ENCODE measurements around the gene REN. TPM values are rescaled to one million over a fixed set of nuclear protein-coding genes. Genes with fewer than 3 reads are reported as not detected.

Gene REN
- total RNA-seq, 3 donors from 2014 or later (not counting 1 experiment from before 2014, with no cell fraction given) = not detected

DNA sequence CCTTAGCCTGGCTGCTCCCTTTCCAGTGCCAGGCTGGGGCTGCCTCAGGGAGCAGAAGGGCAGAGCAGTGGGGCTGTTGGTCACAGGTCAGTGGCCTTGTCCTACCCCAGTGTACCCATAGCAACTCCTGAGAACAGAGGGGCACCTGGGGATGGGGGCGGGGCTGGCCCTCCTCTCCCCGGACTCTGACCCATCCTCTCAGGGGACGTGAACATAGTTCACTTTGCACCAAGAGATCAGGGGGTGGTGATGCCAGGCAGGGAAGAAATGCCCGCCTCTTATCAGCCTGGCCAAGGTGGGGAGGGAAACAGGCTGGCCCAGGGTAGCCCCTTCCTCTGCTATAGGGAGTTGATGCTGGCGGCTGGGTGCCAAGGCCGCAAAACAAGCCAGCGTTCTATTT is 19.2 kb downstream of the REN start:
- H3K27me3 Mint-ChIP-seq (ENCODE audit: low read depth in 2 of 2) = peaks cover 0 to 5% of the 10 kb centered on the region in 2 donors
- no peak for DNase-seq
- WGBS (ENCODE audit: insufficient coverage) = 93% methylated on average over 7 of the region's 7 CpGs
- intact Hi-C loops (cut with micrococcal nuclease) = no loop called here
- H3K27ac Mint-ChIP-seq = peak overlapping the region in 1 of 2 donors; percentile 13
- no peak overlapping the region for H3K4me3 ChIP-seq (ENCODE audit: low read length)
- no peak for ATAC-seq
- H3K36me3 ChIP-seq (ENCODE audit: control insufficient read depth, insufficient read depth, low read length) = no peaks in the 10 kb centered on the region
- H3K27me3 ChIP-seq (ENCODE audit: control insufficient read depth, insufficient read depth, low read length) = no peaks in the 10 kb centered on the region
- no peaks in the 10 kb centered on the region for H3K4me1 Mint-ChIP-seq
- H3K36me3 Mint-ChIP-seq = no peaks in the 10 kb centered on the region
- no peaks in the 10 kb centered on the region for H3K9me3 ChIP-seq (ENCODE audit: control insufficient read depth, insufficient read depth, low read length)
- TF ChIP-seq, protein P1, sequence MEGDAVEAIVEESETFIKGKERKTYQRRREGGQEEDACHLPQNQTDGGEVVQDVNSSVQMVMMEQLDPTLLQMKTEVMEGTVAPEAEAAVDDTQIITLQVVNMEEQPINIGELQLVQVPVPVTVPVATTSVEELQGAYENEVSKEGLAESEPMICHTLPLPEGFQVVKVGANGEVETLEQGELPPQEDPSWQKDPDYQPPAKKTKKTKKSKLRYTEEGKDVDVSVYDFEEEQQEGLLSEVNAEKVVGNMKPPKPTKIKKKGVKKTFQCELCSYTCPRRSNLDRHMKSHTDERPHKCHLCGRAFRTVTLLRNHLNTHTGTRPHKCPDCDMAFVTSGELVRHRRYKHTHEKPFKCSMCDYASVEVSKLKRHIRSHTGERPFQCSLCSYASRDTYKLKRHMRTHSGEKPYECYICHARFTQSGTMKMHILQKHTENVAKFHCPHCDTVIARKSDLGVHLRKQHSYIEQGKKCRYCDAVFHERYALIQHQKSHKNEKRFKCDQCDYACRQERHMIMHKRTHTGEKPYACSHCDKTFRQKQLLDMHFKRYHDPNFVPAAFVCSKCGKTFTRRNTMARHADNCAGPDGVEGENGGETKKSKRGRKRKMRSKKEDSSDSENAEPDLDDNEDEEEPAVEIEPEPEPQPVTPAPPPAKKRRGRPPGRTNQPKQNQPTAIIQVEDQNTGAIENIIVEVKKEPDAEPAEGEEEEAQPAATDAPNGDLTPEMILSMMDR (IDR thresholded peaks at IDR 0.05) = no peak
- H3K4me3 Mint-ChIP-seq = no peak overlapping the region
- H3K9me3 Mint-ChIP-seq = no peaks in the 10 kb centered on the region
- no peak overlapping the region for H3K27ac ChIP-seq (ENCODE audit: low read length)
- H3K4me1 ChIP-seq (ENCODE audit: control insufficient read depth, insufficient read depth, low read length) = peaks cover 8% of the 10 kb centered on the region

- Histone ChIP-seq H3K36me3 (ENCODE audit: control insufficient read depth, insufficient read depth, low read length) (no peaks in the 10 kb centered on the region), H3K27ac (ENCODE audit: low read length) (no peak overlapping the region), H3K4me1 (ENCODE audit: control insufficient read depth, insufficient read depth, low read length) (peaks cover 6% of the 10 kb centered on the region), H3K27me3 (ENCODE audit: control insufficient read depth, insufficient read depth, low read length) (no peaks in the 10 kb centered on the region), H3K4me3 (ENCODE audit: low read length) (no peak overlapping the region), H3K9me3 (ENCODE audit: control insufficient read depth, insufficient read depth, low read length) (no peaks in the 10 kb centered on the region)
- TF ChIP-seq, protein P1 (IDR thresholded peaks at IDR 0.05) = no peak
- H3K4me1 Mint-ChIP-seq = no peaks in the 10 kb centered on the region
- WGBS (ENCODE audit: insufficient coverage) = 95% methylated on average over 5 of the region's 6 CpGs
- no peaks in the 10 kb centered on the region for H3K9me3 Mint-ChIP-seq
- ATAC-seq (no peak), DNase-seq (no peak)
- H3K4me3 Mint-ChIP-seq = no peak overlapping the region
- intact Hi-C loops (cut with micrococcal nuclease) = no loop called here
- H3K36me3 Mint-ChIP-seq = no peaks in the 10 kb centered on the region
- peak overlapping the region in 1 of 2 donors; percentile 13 for H3K27ac Mint-ChIP-seq
- H3K27me3 Mint-ChIP-seq (ENCODE audit: low read depth in 2 of 2) = peaks cover 0 to 9% of the 10 kb centered on the region in 2 donors
These were observed 19.8 kb downstream of the REN start for GRCh38 chr1:204146309-204146708.

DNA sequence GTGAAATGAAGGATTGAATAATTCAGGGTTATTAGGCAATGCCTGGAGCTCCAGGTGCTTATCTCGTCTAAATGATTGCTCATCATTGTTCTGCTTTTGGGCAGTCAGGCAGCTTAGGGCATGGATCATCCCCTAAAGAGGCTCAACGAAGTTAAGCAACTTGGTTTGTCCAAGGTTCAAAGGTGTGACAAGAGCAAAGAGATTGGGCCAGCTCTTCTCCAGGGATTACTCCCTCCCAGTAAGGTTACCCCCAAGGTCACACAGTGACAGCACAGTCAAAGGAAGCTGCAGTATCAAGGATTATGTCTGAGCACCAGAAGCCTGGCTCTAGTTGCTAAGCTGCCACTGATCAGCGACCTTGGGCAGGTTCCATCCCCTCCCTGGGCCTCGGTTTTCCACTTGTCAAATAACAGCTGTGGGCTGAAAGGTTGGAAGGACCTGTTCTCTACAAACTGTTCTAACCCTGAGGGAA is 21.1 kb downstream of the REN start:
- Histone ChIP-seq H3K36me3 (ENCODE audit: control insufficient read depth, insufficient read depth, low read length) (no peaks in the 10 kb centered on the region), H3K4me1 (ENCODE audit: control insufficient read depth, insufficient read depth, low read length) (no peaks in the 10 kb centered on the region), H3K9me3 (ENCODE audit: control insufficient read depth, insufficient read depth, low read length) (no peaks in the 10 kb centered on the region), H3K4me3 (ENCODE audit: low read length) (no peak overlapping the region), H3K27me3 (ENCODE audit: control insufficient read depth, insufficient read depth, low read length) (no peaks in the 10 kb centered on the region), H3K27ac (ENCODE audit: low read length) (no peak overlapping the region)
- intact Hi-C loops (cut with micrococcal nuclease) = no loop called here
- Mint-ChIP-seq H3K36me3 (no peaks in the 10 kb centered on the region), H3K27ac (no peak overlapping the region), H3K27me3 (ENCODE audit: low read depth in 2 of 2) (peaks cover 0 to 12% of the 10 kb centered on the region in 2 donors), H3K4me3 (no peak overlapping the region), H3K9me3 (no peaks in the 10 kb centered on the region), H3K4me1 (no peaks in the 10 kb centered on the region)
- TF ChIP-seq, protein P1 (IDR thresholded peaks at IDR 0.05) = no peak
- no peak for DNase-seq
- ATAC-seq = no peak
- WGBS (ENCODE audit: insufficient coverage) = 80% methylated on average over 4 of the region's 4 CpGs
